ENCODE measurements around the gene ATF7IP2. TPM values are rescaled to one million over a fixed set of nuclear protein-coding genes. Genes with fewer than 3 reads are reported as not detected.

The ATF7IP2 gene
- total and polyA plus RNA-seq, 2 of the 13 experiments (the other 11 are each of a cell fraction or from before 2014, with no cell fraction given), result 117 to 217 TPM

DNA sequence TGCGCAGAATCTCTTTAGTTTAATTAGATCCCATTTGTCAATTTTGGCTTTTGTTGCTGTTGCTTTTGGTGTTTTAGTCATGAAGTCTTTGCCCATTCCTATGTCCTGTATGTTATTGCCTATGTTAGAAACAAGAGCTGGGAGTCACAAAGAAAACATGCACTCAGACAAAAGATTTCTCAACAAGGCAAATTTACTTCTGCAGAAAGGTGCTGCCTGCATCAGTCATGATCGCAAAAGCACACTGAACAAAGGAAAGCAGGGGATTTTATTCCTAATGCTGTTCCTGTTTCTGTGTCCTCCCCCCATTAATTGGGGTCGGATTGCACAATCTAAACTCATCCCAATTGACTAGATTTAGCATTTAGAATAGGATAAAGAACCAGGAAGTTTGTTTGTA lies 55.9 kb downstream of the ATF7IP2 start:
- no peaks in the 10 kb centered on the region for H3K4me1 ChIP-seq (ENCODE audit: insufficient read depth, low read length)
- no peak overlapping the region for H3K27ac ChIP-seq (ENCODE audit: extremely low read length, insufficient read depth, low read length)
- FAIRE-seq, result no peak
- ChIA-PET CTCF (ENCODE audit: low intra/inter-chr PET ratio, low total read pairs) (no interaction called here), POLR2A (no interaction called here)
- no peak overlapping the region for H3K9ac ChIP-seq (ENCODE audit: insufficient read depth, low read depth, low read length)
- no peak for ATAC-seq
- H3K4me2 ChIP-seq (ENCODE audit: low read depth, low read length), result no peak overlapping the region
- H3K79me2 ChIP-seq (ENCODE audit: insufficient read depth, low read length), result no peaks in the 10 kb centered on the region
- intact Hi-C loops (cut with micrococcal nuclease; ENCODE audit: unreplicated experiment), result no loop called here
- no peak for DNase-seq (ENCODE audit: low spot score)
- H3K27me3 ChIP-seq (ENCODE audit: control insufficient read depth in 1 of 2, insufficient read depth in 2 of 2, low read length in 2 of 2), result no peaks in the 10 kb centered on the region
- peaks cover 32 to 72% of the 10 kb centered on the region in 2 experiments for H3K36me3 ChIP-seq (replicated peaks in 1 of 2; ENCODE audit: control insufficient read depth in 1 of 2, insufficient read depth in 2 of 2, low read length in 2 of 2)
- no peak overlapping the region for H2AFZ ChIP-seq (ENCODE audit: low read length)
- no TSS peak for BruUV-seq (replicated peaks)
- 95% methylated on average over 3 of the region's 3 CpGs for WGBS (ENCODE audit: low lambda C conversion rate)
- no peak overlapping the region for H3K4me3 ChIP-seq (replicated peaks in 1 of 3; ENCODE audit: insufficient read depth in 1 of 3, low read depth in 2 of 3, low read length in 3 of 3)
- H4K20me1 ChIP-seq (ENCODE audit: insufficient read depth, low read length), result no peaks in the 10 kb centered on the region
- peaks cover 32% of the 10 kb centered on the region for H3K9me3 ChIP-seq (ENCODE audit: low read length)
- in situ Hi-C loops (cut with HindIII; ENCODE audit: extremely low pct_ligation_motif_present, low pct_unique_long_range_greater_than_20kb), result no loop called here
- TF ChIP-seq ZNF30 (CRISPR knock-in tag; IDR thresholded peaks at IDR 0.05), result no peak
- TF ChIP-seq ZNF747 (CRISPR knock-in tag; IDR thresholded peaks at IDR 0.05; ENCODE audit: borderline replicate concordance), result no peak
- TF ChIP-seq, protein P1, sequence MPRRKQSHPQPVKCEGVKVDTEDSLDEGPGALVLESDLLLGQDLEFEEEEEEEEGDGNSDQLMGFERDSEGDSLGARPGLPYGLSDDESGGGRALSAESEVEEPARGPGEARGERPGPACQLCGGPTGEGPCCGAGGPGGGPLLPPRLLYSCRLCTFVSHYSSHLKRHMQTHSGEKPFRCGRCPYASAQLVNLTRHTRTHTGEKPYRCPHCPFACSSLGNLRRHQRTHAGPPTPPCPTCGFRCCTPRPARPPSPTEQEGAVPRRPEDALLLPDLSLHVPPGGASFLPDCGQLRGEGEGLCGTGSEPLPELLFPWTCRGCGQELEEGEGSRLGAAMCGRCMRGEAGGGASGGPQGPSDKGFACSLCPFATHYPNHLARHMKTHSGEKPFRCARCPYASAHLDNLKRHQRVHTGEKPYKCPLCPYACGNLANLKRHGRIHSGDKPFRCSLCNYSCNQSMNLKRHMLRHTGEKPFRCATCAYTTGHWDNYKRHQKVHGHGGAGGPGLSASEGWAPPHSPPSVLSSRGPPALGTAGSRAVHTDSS (CRISPR knock-in tag; conservative IDR thresholded peaks at IDR 0.05), result no peak
- no peak for TF ChIP-seq KAT7 (CRISPR knock-in tag; IDR thresholded peaks at IDR 0.05; ENCODE audit: borderline replicate concordance)
- TF ChIP-seq RCOR2 (CRISPR knock-in tag; IDR thresholded peaks at IDR 0.05), result no peak
- TF ChIP-seq CEBPG (CRISPR knock-in tag; IDR thresholded peaks at IDR 0.05), result no peak
- peak; percentile 51; the same call in 1 of the 2 replicates for TF ChIP-seq CEBPB (IDR thresholded peaks at IDR 0.05; ENCODE audit: borderline replicate concordance, low read depth, low read length)
- TF ChIP-seq KMT2B (CRISPR knock-in tag; IDR thresholded peaks at IDR 0.05), result no peak
- peak; percentile 85; the same call in 1 of the 2 replicates for TF ChIP-seq ZNF562 (CRISPR knock-in tag; IDR thresholded peaks at IDR 0.05; ENCODE audit: borderline replicate concordance)
- no peak for TF ChIP-seq MNT (IDR thresholded peaks at IDR 0.05)
- TF ChIP-seq PTBP1 (IDR thresholded peaks at IDR 0.05; ENCODE audit: low read depth, low read length, poor library complexity, severe bottlenecking), result no peak
- TF ChIP-seq ZNF235 (CRISPR knock-in tag; IDR thresholded peaks at IDR 0.05; ENCODE audit: borderline replicate concordance), result no peak
- TF ChIP-seq DNMT1 (CRISPR knock-in tag; IDR thresholded peaks at IDR 0.05), result no peak
- TF ChIP-seq, protein P2, sequence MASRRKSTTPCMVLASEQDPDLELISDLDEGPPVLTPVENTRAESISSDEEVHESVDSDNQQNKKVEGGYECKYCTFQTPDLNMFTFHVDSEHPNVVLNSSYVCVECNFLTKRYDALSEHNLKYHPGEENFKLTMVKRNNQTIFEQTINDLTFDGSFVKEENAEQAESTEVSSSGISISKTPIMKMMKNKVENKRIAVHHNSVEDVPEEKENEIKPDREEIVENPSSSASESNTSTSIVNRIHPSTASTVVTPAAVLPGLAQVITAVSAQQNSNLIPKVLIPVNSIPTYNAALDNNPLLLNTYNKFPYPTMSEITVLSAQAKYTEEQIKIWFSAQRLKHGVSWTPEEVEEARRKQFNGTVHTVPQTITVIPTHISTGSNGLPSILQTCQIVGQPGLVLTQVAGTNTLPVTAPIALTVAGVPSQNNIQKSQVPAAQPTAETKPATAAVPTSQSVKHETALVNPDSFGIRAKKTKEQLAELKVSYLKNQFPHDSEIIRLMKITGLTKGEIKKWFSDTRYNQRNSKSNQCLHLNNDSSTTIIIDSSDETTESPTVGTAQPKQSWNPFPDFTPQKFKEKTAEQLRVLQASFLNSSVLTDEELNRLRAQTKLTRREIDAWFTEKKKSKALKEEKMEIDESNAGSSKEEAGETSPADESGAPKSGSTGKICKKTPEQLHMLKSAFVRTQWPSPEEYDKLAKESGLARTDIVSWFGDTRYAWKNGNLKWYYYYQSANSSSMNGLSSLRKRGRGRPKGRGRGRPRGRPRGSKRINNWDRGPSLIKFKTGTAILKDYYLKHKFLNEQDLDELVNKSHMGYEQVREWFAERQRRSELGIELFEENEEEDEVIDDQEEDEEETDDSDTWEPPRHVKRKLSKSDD (CRISPR knock-in tag; IDR thresholded peaks at IDR 0.05; ENCODE audit: low read depth), result no peak
- TF ChIP-seq ZBTB25 (CRISPR knock-in tag; IDR thresholded peaks at IDR 0.05), result no peak
- 0 out of 2 replicates have a peak, but pooled peaks have one; percentile 58 for TF ChIP-seq ZNF280D (CRISPR knock-in tag; IDR thresholded peaks at IDR 0.05)
